SK-N-SH (cell line): ENCODE measurements around the gene AHSG. TPM values are rescaled to one million over a fixed set of nuclear protein-coding genes. Genes with fewer than 3 reads are reported as not detected.

ENCODE experiments used
- CTCF ChIA-PET: fragments of 300-600, 350-600 bp; formaldehyde crosslinking; extraction: SDS; loops from one replicate; lab custom pipeline; 2021; lab: Yijun Ruan, JAX
- POLR2A ChIA-PET: fragments of 350-600 bp; sonication (Branson Sonifier 250); formaldehyde crosslinking; extraction: SDS; loops from one replicate; lab custom pipeline; 2020; ENCODE audit warnings: antibody characterized with exemption, inconsistent platforms; lab: Yijun Ruan, JAX
- DNase-seq: peaks from one replicate; pipeline ENCODE4 v3.0.0; 2012
- H2AFZ ChIP-seq: fragments of 200-600 bp; sonication (generic); 2 replicates; pipeline ENCODE4 v1.8.1; 2016; ENCODE audit warnings: antibody characterized with exemption, mild to moderate bottlenecking, low read depth
- H3F3A ChIP-seq: fragments of 200-600 bp; sonication (generic); replicated peaks from 2 replicates; pipeline ENCODE3; 2016; ENCODE audit warnings: antibody characterized with exemption, mild to moderate bottlenecking; ENCODE audit not compliant: insufficient read depth
- H3K27ac ChIP-seq, 2 experiments: fragments of 200-500 bp in 1 of 2; fragments of 200-600 bp in 1 of 2; sonication (Bioruptor generic) in 1 of 2; sonication (generic), shearing (Covaris generic) in 1 of 2; 2 replicates each; pipeline versions ENCODE4 v1.5.1 to v1.6.1; 2014 to 2016; ENCODE audit warnings: low read depth in 2 of 2, inconsistent platforms in 1 of 2, low read length in 1 of 2, mild to moderate bottlenecking in 1 of 2, mixed read lengths in 1 of 2
- H3K27me3 ChIP-seq: fragments of 200-600 bp; sonication (generic), shearing (Covaris generic); 2 replicates; pipeline ENCODE4 v1.6.1; 2016; ENCODE audit warnings: mixed run types; ENCODE audit not compliant: insufficient read depth
- H3K36me3 ChIP-seq, 2 experiments: fragments of 200-500 bp in 1 of 2; fragments of 200-600 bp in 1 of 2; sonication (Bioruptor generic) in 1 of 2; sonication (generic) in 1 of 2; replicated peaks in 1 of 2; 2 replicates each; pipeline versions ENCODE3 to v1.5.1; 2014 to 2016; ENCODE audit warnings: low read length in 1 of 2, mild to moderate bottlenecking in 1 of 2; ENCODE audit not compliant: insufficient read depth in 2 of 2, control insufficient read depth in 1 of 2
- H3K4me1 ChIP-seq, 2 experiments: fragments of 200-500 bp in 1 of 2; fragments of 200-600 bp in 1 of 2; sonication (Bioruptor generic) in 1 of 2; sonication (generic), shearing (Covaris generic) in 1 of 2; 2 replicates each; pipeline versions ENCODE4 v1.5.1 to v1.6.1; 2014 to 2016; ENCODE audit warnings: low read depth in 1 of 2, low read length in 1 of 2, mixed run types in 1 of 2; ENCODE audit not compliant: insufficient read depth in 2 of 2, control insufficient read depth in 1 of 2
- H3K4me2 ChIP-seq: fragments of 200-600 bp; sonication (generic), shearing (Covaris generic); 2 replicates; pipeline ENCODE4 v1.6.1; 2017; ENCODE audit warnings: mixed run types
- H3K4me3 ChIP-seq, 2 experiments: fragments of 200-500 bp in 1 of 2; fragments of 200-600 bp in 1 of 2; sonication (Bioruptor generic) in 1 of 2; sonication (generic), shearing (Covaris generic) in 1 of 2; 2 replicates each; pipeline versions ENCODE4 v1.5.1 to v1.8.1; 2014 to 2016; ENCODE audit warnings: low read depth in 2 of 2, inconsistent platforms in 1 of 2, low read length in 1 of 2, mild to moderate bottlenecking in 1 of 2, mixed read lengths in 1 of 2, moderate library complexity in 1 of 2
- H3K79me2 ChIP-seq: fragments of 200-600 bp; sonication (generic); 2 replicates; pipeline ENCODE4 v1.8.1; 2017; ENCODE audit warnings: mild to moderate bottlenecking; ENCODE audit not compliant: insufficient read depth
- H3K9ac ChIP-seq: fragments of 200-600 bp; sonication (generic); 2 replicates; pipeline ENCODE4 v1.6.1; 2017; ENCODE audit warnings: mixed run types
- H3K9me2 ChIP-seq: fragments of 200-600 bp; sonication (generic); 2 replicates; pipeline ENCODE4 v1.6.1; 2017; ENCODE audit warnings: mixed run types
- H3K9me3 ChIP-seq: fragments of 200-600 bp; sonication (generic); 2 replicates; pipeline ENCODE4 v1.6.1; 2017; ENCODE audit warnings: mixed run types, mild to moderate bottlenecking, moderate library complexity
- H4K20me1 ChIP-seq: fragments of 200-600 bp; sonication (generic); 2 replicates; pipeline ENCODE4 v1.6.1; 2017; ENCODE audit warnings: mild to moderate bottlenecking, mixed run types; ENCODE audit not compliant: insufficient read depth
- CTCF ChIP-seq: fragments of 200-600 bp; sonication (generic); IDR thresholded peaks from 2 replicates; pipeline ENCODE4 v1.6.1; 2017; ENCODE audit warnings: antibody characterized with exemption, mild to moderate bottlenecking, moderate library complexity
- FOXM1 ChIP-seq: IDR thresholded peaks from 2 replicates; pipeline ENCODE4 v1.4.0; 2012; ENCODE audit warnings: low read depth, mild to moderate bottlenecking
- PBX3 ChIP-seq: IDR thresholded peaks from 2 replicates; pipeline ENCODE4; 2012
- RAD21 ChIP-seq: IDR thresholded peaks from 2 replicates; pipeline ENCODE4 v1.6.1; 2012; ENCODE audit warnings: mild to moderate bottlenecking, low read length
- WGBS: methylation state at CpG from one replicate; pipeline ENCODE4 v1.1.6; 2017; ENCODE audit warnings: low lambda C conversion rate; 5-methylcytosine and 5-hydroxymethylcytosine counted together
- polyA plus RNA-seq, 3 experiments: library from polyadenylated mRNA; depleted of rRNA; stranded (reverse); fragments of >200 nt; gene quantifications; 2 replicates each; pipeline ENCODE4 v1.2.3, GENCODE V29; 2012

Gene AHSG
- polyA plus RNA-seq, 1 of the 3 experiments (the other 2 are of a cell fraction) = not detected

GRCh38 chr3:186589121-186589520 lies 23.7 kb upstream of the AHSG start:
- Histone ChIP-seq H2AFZ (no peak overlapping the region), H3K27ac (no peak overlapping the region), H3K36me3 (peaks cover 17 to 21% of the 10 kb centered on the region in 2 experiments), H4K20me1 (no peaks in the 10 kb centered on the region), H3K9me3 (no peaks in the 10 kb centered on the region), H3K4me2 (no peak overlapping the region), H3F3A (no peaks in the 10 kb centered on the region), H3K79me2 (no peaks in the 10 kb centered on the region), H3K4me3 (no peak overlapping the region), H3K9ac (no peak overlapping the region), H3K9me2 (no peaks in the 10 kb centered on the region), H3K27me3 (no peaks in the 10 kb centered on the region), H3K4me1 (no peaks in the 10 kb centered on the region)
- TF ChIP-seq FOXM1 (no peak), RAD21 (peak; percentile 64), CTCF (peak; percentile 34)
- CTCF ChIA-PET = interaction anchor here (0.6 to 17.4 kb wide), 7 partner anchors 8 to 232 kb away, joined by 3 to 167 read pairs (median 3); partner anchors contain the start of gene AHSG
- no peak for DNase-seq
- POLR2A ChIA-PET = interaction anchor here (0.6 to 1.4 kb wide), 2 partner anchors 12 to 195 kb away, joined by 3 to 4 read pairs; no protein-coding TSS in a partner anchor
- WGBS = 69% methylated on average over 3 of the region's 3 CpGs

- Histone ChIP-seq H3K9ac (no peak overlapping the region), H2AFZ (no peak overlapping the region), H3K27ac (no peak overlapping the region), H3K9me2 (no peaks in the 10 kb centered on the region), H3F3A (no peaks in the 10 kb centered on the region), H3K4me3 (no peak overlapping the region), H3K36me3 (peaks cover 8 to 12% of the 10 kb centered on the region in 2 experiments), H3K4me1 (no peaks in the 10 kb centered on the region), H3K4me2 (no peak overlapping the region), H3K27me3 (no peaks in the 10 kb centered on the region), H3K79me2 (no peaks in the 10 kb centered on the region), H4K20me1 (no peaks in the 10 kb centered on the region), H3K9me3 (no peaks in the 10 kb centered on the region)
- ChIA-PET POLR2A (interaction anchor here (0.6 to 1.4 kb wide), 2 partner anchors 13 to 194 kb away, joined by 3 to 4 read pairs; no protein-coding TSS in a partner anchor), CTCF (interaction anchor here (0.6 to 17.4 kb wide), 7 partner anchors 9 to 607 kb away, joined by 3 to 167 read pairs (median 3); partner anchors contain the start of gene AHSG)
- DNase-seq = no peak
- TF ChIP-seq PBX3 (peak; percentile 21; the same call in 1 of the 2 replicates), RAD21 (no peak)
- 64% methylated on average over 5 of the region's 5 CpGs for WGBS
Measured at GRCh38 chr3:186589856-186590579, 22.8 kb upstream of the AHSG start.
